Posterior cingulate gyrus (tissue), 11 donors: ENCODE data around the gene DGUOK.
A peak's percentile ranks its signal among the peaks of the same experiment; 100 is the strongest.
"Not testable (repeated sequence)": the region's sequence is repeated elsewhere in the genome, so short reads cannot be mapped to it uniquely, and the experiment has no call there.

Experiments
- DNase-seq, 10 donors: peaks; one replicate each; pipeline versions ENCODE4 v3.0.0 to v3.0.0-alpha.2; 2020 to 2021; ENCODE audit warnings: mixed read lengths in 3 of 10
- intact Hi-C: fragments of 100-400 bp; cut with DNase I; formaldehyde crosslinking; loops from one replicate; pipeline ENCODE4 v1.15.1; 2023

DGUOK gene

GRCh38 chr2:73926493-73927327, at the start of gene DGUOK:
DGUOK (plus strand) TSS chr2:73926880; CDS start chr2:73926911, 31 bp downstream.
- peak; percentile 90 to 99 (median 96) for DNase-seq
- intact Hi-C loops = loop anchor here (5.0 to 10.0 kb wide), 2 partner anchors 89 to 198 kb away; no protein-coding TSS in a partner anchor

- DNase-seq = no peak
- intact Hi-C loops = no loop called here
Measured at GRCh38 chr2:73877071-73877802, 49.4 kb upstream of the DGUOK start.

- intact Hi-C loops = not testable (repeated sequence)
Measured at GRCh38 chr2:73877984-73878383, 48.7 kb upstream of the DGUOK start.

GRCh38 chr2:73885406-73885805, 41.3 kb upstream of the DGUOK start:
- intact Hi-C loops = no loop called here
- DNase-seq = no peak

More at GRCh38 chr2:73877984-73878383, 48.7 kb upstream of the DGUOK start:
- not testable (repeated sequence) for DNase-seq

GRCh38 chr2:73886357-73886756, 40.3 kb upstream of the DGUOK start:
- intact Hi-C loops = no loop called here
- DNase-seq = no peak

- intact Hi-C loops = not testable (repeated sequence)
Measured at GRCh38 chr2:73887596-73888353, 38.9 kb upstream of the DGUOK start.

GRCh38 chr2:73888388-73888787, 38.3 kb upstream of the DGUOK start:
- intact Hi-C loops = no loop called here

More at GRCh38 chr2:73887596-73888353, 38.9 kb upstream of the DGUOK start:
- not testable (repeated sequence) for DNase-seq

GRCh38 chr2:73889206-73889605, 37.5 kb upstream of the DGUOK start:
- DNase-seq = no peak
- intact Hi-C loops = no loop called here

More at GRCh38 chr2:73888388-73888787, 38.3 kb upstream of the DGUOK start:
- no peak for DNase-seq

- intact Hi-C loops = no loop called here
- no peak for DNase-seq
Measured at GRCh38 chr2:73890301-73891092, 36.2 kb upstream of the DGUOK start.

GRCh38 chr2:73891276-73891901, 35.3 kb upstream of the DGUOK start:
- DNase-seq = no peak
- intact Hi-C loops = no loop called here

GRCh38 chr2:73892631-73893329, 33.9 kb upstream of the DGUOK start, which contains the start of gene ACTG2:
ACTG2 (plus strand) TSS chr2:73893008; CDS start chr2:73901312, 8,304 bp downstream.
- no peak for DNase-seq
- intact Hi-C loops = no loop called here

GRCh38 chr2:73893764-73894474, 32.8 kb upstream of the DGUOK start:
- intact Hi-C loops = no loop called here
- no peak for DNase-seq

- intact Hi-C loops = no loop called here
- no peak for DNase-seq
Measured at GRCh38 chr2:73894475-73894850, 32.2 kb upstream of the DGUOK start.

GRCh38 chr2:73894877-73895276, 31.8 kb upstream of the DGUOK start:
- intact Hi-C loops = no loop called here
- no peak for DNase-seq

GRCh38 chr2:73895473-73895872, 31.2 kb upstream of the DGUOK start:
- no peak for DNase-seq
- intact Hi-C loops = no loop called here

GRCh38 chr2:73896362-73897239, 30.1 kb upstream of the DGUOK start:
- no peak for DNase-seq
- intact Hi-C loops = no loop called here

GRCh38 chr2:73897240-73897583, 29.5 kb upstream of the DGUOK start:
- intact Hi-C loops = no loop called here
- no peak for DNase-seq
